C1 segment of cervical spinal cord (tissue), 14 donors: Measurements from ENCODE around the gene HSPA1L.
"Not testable (repeated sequence)": the region's sequence is repeated elsewhere in the genome, so short reads cannot be mapped to it uniquely, and the experiment has no call there.

Source experiments
- DNase-seq, 14 donors: peaks; one replicate each; lab custom pipeline; 2025; lab: John Stamatoyannopoulos, UW

HSPA1L gene

DNA sequence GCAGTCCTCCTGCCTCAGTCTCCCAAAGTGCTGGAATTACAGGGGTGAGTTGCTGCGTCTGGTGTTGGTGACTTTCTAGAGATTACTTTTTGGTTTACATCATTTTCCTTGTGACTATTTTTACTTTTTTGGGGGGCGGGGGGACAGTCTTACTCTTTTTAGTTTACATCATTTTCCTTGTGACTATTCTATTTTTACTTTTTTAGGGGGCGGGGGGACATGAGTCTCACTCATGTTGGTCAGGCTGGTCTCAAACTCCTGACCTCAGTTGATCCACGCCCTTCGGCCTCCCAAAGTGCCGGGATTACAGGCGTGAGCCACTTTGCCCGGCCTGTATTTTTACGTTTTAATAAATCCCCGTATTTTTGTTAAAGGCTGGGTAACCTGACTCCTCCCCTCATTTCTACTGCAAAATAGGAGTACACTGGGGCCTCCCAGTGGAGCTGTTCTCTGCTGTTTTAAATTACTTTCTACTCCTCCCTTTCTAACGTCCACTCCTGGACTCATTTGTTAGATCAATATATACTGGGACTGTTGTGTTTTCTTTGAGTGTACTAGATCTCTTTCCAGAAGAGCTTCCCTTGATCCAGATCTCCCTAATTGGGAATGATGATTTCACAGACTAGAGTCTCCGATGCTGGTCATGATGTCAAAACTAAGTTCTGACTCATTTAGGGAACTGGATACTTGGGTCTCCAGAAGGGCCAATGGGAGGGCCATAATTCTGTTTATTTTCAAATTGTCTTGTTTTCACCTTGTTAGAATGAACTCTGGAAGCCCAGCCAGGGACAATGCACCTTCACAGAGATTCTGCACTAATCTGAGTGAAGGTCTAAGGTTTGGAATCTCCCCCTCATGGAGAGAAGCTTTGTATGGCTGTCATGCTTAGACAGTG, 21.6 kb upstream of the HSPA1L start:
- no peak for DNase-seq

DNA sequence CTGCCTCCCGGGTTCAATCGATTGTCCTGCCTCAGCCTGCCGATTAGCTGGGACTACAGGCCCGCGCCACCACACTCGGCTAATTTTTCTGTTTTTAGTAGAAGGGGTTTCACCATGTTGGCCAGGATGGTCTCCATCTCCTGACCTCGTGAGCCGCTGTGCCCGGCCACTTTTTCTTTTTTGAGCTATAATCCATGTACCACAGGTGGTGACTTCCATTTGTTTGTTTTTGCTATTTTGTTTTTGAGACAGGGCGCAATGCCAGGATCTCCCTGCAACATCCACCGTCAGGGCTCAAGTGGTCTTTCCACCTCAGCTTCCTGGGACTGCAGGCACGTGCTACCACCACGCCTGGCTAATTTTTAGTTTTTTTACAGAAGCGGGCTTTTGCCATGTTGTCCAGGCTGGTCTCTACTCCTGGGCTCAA, 21.0 kb upstream of the HSPA1L start:
- no peak for DNase-seq

- DNase-seq, result peak; percentile 42 to 94 (median 87)
Measured at GRCh38 chr6:31834367-31835250, 19.5 kb upstream of the HSPA1L start.

GRCh38 chr6:31831350-31832215, 16.5 kb upstream of the HSPA1L start:
- DNase-seq, result no peak

DNA sequence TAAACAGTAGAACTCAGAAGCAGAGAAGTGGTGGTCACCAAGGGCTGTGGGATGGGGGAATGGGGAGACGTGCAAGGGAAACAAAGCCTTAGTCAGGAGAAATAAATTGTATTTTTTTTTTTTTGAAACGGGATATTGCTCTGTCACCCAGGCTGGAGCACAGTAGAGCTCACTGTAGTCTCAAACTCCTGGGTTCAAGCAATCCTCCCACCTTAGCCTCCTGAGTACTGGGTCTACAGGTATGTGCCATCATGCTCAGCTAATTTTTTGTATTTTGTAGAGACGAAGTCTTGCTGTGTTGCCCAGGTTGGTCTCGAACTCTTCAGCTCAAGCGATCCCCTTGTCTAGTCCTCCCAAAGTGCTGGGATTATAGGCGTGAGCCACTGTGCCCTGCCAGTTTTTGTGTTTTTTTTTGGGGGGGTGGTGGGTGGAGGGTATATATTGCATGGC, 15.8 kb upstream of the HSPA1L start:
- peak in 1 of 14 donors; percentile 65 for DNase-seq

DNA sequence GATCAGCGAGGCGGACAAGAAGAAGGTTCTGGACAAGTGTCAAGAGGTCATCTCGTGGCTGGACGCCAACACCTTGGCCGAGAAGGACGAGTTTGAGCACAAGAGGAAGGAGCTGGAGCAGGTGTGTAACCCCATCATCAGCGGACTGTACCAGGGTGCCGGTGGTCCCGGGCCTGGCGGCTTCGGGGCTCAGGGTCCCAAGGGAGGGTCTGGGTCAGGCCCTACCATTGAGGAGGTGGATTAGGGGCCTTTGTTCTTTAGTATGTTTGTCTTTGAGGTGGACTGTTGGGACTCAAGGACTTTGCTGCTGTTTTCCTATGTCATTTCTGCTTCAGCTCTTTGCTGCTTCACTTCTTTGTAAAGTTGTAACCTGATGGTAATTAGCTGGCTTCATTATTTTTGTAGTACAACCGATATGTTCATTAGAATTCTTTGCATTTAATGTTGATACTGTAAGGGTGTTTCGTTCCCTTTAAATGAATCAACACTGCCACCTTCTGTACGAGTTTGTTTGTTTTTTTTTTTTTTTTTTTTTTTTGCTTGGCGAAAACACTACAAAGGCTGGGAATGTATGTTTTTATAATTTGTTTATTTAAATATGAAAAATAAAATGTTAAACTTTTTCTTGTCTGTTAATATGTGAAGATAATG, 14.7 kb upstream of the HSPA1L start:
- DNase-seq, result peak in 9 of 14 donors; percentile 11 to 58 (median 34)

- peak; percentile 86 to 100 (median 99) for DNase-seq
Measured at GRCh38 chr6:31827286-31828079, 12.4 kb upstream of the HSPA1L start, which contains the start of gene HSPA1B. HSPA1B (plus strand) TSS chr6:31827738; CDS start chr6:31827951, 213 bp downstream.

- DNase-seq, result peak in 10 of 14 donors; percentile 27 to 83 (median 76)
Measured at GRCh38 chr6:31826793-31827285, 11.8 kb upstream of the HSPA1L start.

- no peak for DNase-seq
Measured at GRCh38 chr6:31825553-31825952, 10.5 kb upstream of the HSPA1L start.

GRCh38 chr6:31823592-31824196, 8.6 kb upstream of the HSPA1L start:
- DNase-seq, result not testable (repeated sequence)

- DNase-seq, result peak in 13 of 14 donors; percentile 32 to 87 (median 79)
Measured at GRCh38 chr6:31822036-31822821, 7.1 kb upstream of the HSPA1L start.

DNA sequence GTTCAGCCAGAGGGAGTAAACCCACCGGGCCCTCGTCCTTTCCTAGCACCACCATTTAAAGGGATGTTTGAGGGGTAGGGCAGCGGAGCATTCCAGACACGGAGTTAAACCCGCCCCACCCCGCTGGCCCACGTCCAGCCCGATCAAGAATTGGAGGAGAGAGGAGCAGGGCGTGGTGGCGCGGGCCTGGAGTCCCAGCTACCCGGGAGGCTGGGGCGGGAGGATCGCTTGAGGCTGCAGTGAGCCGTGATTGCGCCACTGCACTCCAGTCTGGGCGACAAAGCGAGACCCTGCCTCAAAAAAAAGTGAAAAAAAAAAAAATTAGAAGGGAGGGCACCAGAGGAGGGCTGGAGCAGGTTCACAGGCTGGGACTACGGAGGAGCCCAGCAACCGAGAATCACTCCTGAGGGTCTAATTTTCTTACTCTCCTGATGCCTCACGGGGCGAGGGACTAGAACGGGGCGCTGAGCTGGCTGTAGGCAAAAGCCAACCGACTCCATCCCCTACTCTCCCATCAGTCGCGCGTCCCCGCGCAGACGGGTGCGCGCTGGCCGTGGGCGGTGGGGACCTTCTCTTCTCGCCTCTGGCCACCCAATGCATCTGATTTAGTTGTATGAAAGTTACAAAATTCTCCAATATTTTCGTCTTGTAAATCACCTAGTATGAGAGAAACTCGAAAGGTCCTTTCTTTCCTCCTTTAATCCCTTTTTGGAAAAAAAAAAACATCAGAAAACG, 6.4 kb upstream of the HSPA1L start:
- peak in 11 of 14 donors; percentile 40 to 83 (median 66) for DNase-seq

DNA sequence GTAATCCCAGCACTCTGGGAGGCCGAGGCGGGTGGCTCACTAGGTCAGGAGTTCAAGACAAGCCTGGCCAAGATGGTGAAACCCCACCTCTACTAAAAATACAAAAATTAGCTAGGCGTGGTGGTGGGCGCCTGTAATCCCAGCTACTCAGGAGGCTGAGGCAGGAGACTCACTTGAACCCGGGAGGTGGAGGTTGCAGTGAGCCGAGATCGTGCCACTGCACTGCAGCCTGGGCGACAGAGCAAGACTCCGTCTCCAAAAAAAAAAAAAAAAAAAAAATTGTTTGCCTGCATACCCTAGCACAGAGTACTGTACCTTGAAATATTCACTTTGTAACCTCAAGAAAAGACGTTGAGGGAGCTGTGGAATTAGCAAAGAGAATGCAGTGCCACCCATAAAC, 5.3 kb upstream of the HSPA1L start:
- DNase-seq, result not testable (repeated sequence)

- DNase-seq, result no peak
Measured at GRCh38 chr6:31819871-31820299, 4.8 kb upstream of the HSPA1L start.

GRCh38 chr6:31817929-31818511, 2.9 kb upstream of the HSPA1L start:
- DNase-seq, result peak in 8 of 14 donors; percentile 37 to 75 (median 55)

DNA sequence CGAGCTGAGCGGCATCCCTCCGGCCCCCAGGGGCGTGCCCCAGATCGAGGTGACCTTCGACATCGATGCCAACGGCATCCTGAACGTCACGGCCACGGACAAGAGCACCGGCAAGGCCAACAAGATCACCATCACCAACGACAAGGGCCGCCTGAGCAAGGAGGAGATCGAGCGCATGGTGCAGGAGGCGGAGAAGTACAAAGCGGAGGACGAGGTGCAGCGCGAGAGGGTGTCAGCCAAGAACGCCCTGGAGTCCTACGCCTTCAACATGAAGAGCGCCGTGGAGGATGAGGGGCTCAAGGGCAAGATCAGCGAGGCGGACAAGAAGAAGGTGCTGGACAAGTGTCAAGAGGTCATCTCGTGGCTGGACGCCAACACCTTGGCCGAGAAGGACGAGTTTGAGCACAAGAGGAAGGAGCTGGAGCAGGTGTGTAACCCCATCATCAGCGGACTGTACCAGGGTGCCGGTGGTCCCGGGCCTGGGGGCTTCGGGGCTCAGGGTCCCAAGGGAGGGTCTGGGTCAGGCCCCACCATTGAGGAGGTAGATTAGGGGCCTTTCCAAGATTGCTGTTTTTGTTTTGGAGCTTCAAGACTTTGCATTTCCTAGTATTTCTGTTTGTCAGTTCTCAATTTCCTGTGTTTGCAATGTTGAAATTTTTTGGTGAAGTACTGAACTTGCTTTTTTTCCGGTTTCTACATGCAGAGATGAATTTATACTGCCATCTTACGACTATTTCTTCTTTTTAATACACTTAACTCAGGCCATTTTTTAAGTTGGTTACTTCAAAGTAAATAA, 2.2 kb upstream of the HSPA1L start:
- DNase-seq, result peak in 11 of 14 donors; percentile 22 to 82 (median 42)
